SU-DHL-6 (cell line): Measurements from ENCODE around the gene TBC1D1.

Experiments used
- H2AFZ ChIP-seq: fragments of 200-600 bp; sonication (generic); 2 replicates; pipeline ENCODE4 v1.6.1; 2014; ENCODE audit warnings: low read depth, mild to moderate bottlenecking, moderate library complexity, mixed read lengths, antibody characterized with exemption, low read length; ENCODE audit not compliant: severe bottlenecking
- H3F3A ChIP-seq: fragments of 200-600 bp; shearing (Covaris generic); 2 replicates; pipeline ENCODE4 v1.6.0; 2016; ENCODE audit warnings: antibody characterized with exemption, mild to moderate bottlenecking; ENCODE audit not compliant: insufficient read depth
- H3K27ac ChIP-seq: fragments of 200-600 bp; sonication (generic); 2 replicates; pipeline ENCODE4 v1.5.1; 2016; ENCODE audit warnings: low read depth, mild to moderate bottlenecking, low read length, moderate library complexity, mixed read lengths
- H3K27me3 ChIP-seq: fragments of 200-600 bp; sonication (generic), shearing (Covaris generic); 2 replicates; pipeline ENCODE4 v1.6.0; 2014; ENCODE audit warnings: mild to moderate bottlenecking, low read length
- H3K36me3 ChIP-seq: fragments of 200-600 bp; sonication (generic); 2 replicates; pipeline ENCODE4 v1.6.1; 2014; ENCODE audit warnings: mild to moderate bottlenecking, low read length, mixed read lengths
- H3K4me2 ChIP-seq: fragments of 300-600, 200-600 bp; shearing (Covaris generic), sonication (generic); 2 replicates; pipeline ENCODE4 v1.6.0; 2014; ENCODE audit warnings: low read length, low read depth, mild to moderate bottlenecking; ENCODE audit not compliant: poor library complexity, severe bottlenecking
- H3K4me3 ChIP-seq: fragments of 200-600 bp; sonication (generic); 2 replicates; pipeline ENCODE4 v1.5.1; 2014; ENCODE audit warnings: antibody characterized with exemption, low read length, mild to moderate bottlenecking, mixed read lengths; ENCODE audit not compliant: insufficient read depth, poor library complexity, severe bottlenecking
- H3K79me2 ChIP-seq: fragments of 200-600 bp; sonication (generic); 2 replicates; pipeline ENCODE4 v1.6.1; 2014; ENCODE audit warnings: mild to moderate bottlenecking, low read length, moderate library complexity; ENCODE audit not compliant: insufficient read depth
- H3K9ac ChIP-seq: fragments of 200-600 bp; sonication (generic); 2 replicates; pipeline ENCODE4 v1.7.0; 2014; ENCODE audit warnings: mild to moderate bottlenecking, low read length
- H3K9me2 ChIP-seq: fragments of 200-600 bp; sonication (generic); replicated peaks from 2 replicates; pipeline ENCODE4 v1.6.1; 2014; ENCODE audit warnings: low read length; ENCODE audit not compliant: insufficient read depth
- H3K9me3 ChIP-seq: fragments of 200-600 bp; sonication (generic); 2 replicates; pipeline ENCODE4 v1.6.1; 2014; ENCODE audit warnings: low read length, mixed read lengths; ENCODE audit not compliant: insufficient read depth
- H4K20me1 ChIP-seq: fragments of 200-600 bp; sonication (generic); 2 replicates; pipeline ENCODE4 v1.6.1; 2014; ENCODE audit warnings: low read depth, mild to moderate bottlenecking, antibody characterized with exemption, low read length, moderate library complexity, mixed read lengths
- CTCF ChIP-seq: fragments of 200-600 bp; sonication (generic); IDR thresholded peaks from one replicate; pipeline ENCODE4 v1.5.1; 2017; ENCODE audit warnings: antibody characterized with exemption, mild to moderate bottlenecking, low read length, moderate library complexity; ENCODE audit not compliant: insufficient read depth, poor library complexity, severe bottlenecking
- EZH2phosphoT487 ChIP-seq: fragments of 200-600 bp; sonication (generic), shearing (Covaris generic); conservative IDR thresholded peaks from 2 replicates; pipeline ENCODE4 v1.6.1; 2018; ENCODE audit warnings: mild to moderate bottlenecking, antibody characterized with exemption, low read length, moderate library complexity, mixed read lengths

The TBC1D1 gene

GRCh38 chr4:38119668-38120385, 228.9 kb downstream of the TBC1D1 start:
- Histone ChIP-seq H3K27ac (no peak overlapping the region), H3K27me3 (no peaks in the 10 kb centered on the region), H3K9me2 (no peaks in the 10 kb centered on the region), H3K36me3 (no peaks in the 10 kb centered on the region; the same call in 1 of the 2 replicates), H3K9ac (no peak overlapping the region), H2AFZ (no peak overlapping the region), H3F3A (no peaks in the 10 kb centered on the region), H3K9me3 (no peaks in the 10 kb centered on the region), H3K4me3 (no peak overlapping the region), H4K20me1 (no peaks in the 10 kb centered on the region), H3K4me2 (no peak overlapping the region), H3K79me2 (no peaks in the 10 kb centered on the region)
- no peak for TF ChIP-seq CTCF
- no peak for TF ChIP-seq EZH2phosphoT487

- peaks cover 2% of the 10 kb centered on the region; the same call in 1 of the 2 replicates for H3K36me3 ChIP-seq
- H3K27me3 ChIP-seq, result no peaks in the 10 kb centered on the region
- H3K9me3 ChIP-seq, result no peaks in the 10 kb centered on the region
- no peaks in the 10 kb centered on the region for H3F3A ChIP-seq
- H2AFZ ChIP-seq, result no peak overlapping the region
- H3K9ac ChIP-seq, result no peak overlapping the region
- H3K9me2 ChIP-seq, result no peaks in the 10 kb centered on the region
- no peaks in the 10 kb centered on the region for H4K20me1 ChIP-seq
- H3K27ac ChIP-seq, result no peak overlapping the region
- H3K4me3 ChIP-seq, result no peak overlapping the region
- H3K4me2 ChIP-seq, result no peak overlapping the region
- TF ChIP-seq CTCF (no peak), EZH2phosphoT487 (no peak)
- H3K79me2 ChIP-seq, result no peaks in the 10 kb centered on the region
These were observed 229.9 kb downstream of the TBC1D1 start for GRCh38 chr4:38120772-38121171.

GRCh38 chr4:38122060-38122459, 231.2 kb downstream of the TBC1D1 start:
- Histone ChIP-seq H3K27me3 (no peaks in the 10 kb centered on the region), H3K9me2 (no peaks in the 10 kb centered on the region), H3K36me3 (peaks cover 2% of the 10 kb centered on the region; the same call in 1 of the 2 replicates), H4K20me1 (no peaks in the 10 kb centered on the region), H3K4me3 (no peak overlapping the region), H3K9ac (no peak overlapping the region), H3K27ac (no peak overlapping the region), H3K79me2 (no peaks in the 10 kb centered on the region), H2AFZ (no peak overlapping the region), H3K9me3 (no peaks in the 10 kb centered on the region), H3F3A (no peaks in the 10 kb centered on the region), H3K4me2 (no peak overlapping the region)
- TF ChIP-seq EZH2phosphoT487 (no peak), CTCF (no peak)
